ENCODE measurements around the gene AGPAT4.

DNA sequence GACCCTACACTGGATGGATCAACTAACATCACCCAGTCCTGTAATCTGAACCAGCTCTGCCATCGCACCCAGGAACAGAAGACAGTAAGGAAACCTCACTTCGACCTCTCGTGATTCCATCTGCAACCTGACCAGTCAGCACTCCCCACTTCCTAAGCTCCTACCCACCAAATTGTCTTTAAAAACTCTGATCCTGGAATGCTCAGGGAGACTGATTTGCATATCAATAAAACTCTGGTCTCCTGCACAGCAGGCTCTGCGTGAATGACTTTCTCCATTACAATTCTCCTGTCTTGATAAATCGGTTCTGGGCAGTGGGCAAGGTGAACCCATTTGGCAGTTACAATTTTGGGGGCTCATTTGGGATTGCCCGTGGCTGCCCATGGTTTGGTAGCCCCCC lies 18.3 kb upstream of the AGPAT4 start:
- TF ChIP-seq, protein P1, sequence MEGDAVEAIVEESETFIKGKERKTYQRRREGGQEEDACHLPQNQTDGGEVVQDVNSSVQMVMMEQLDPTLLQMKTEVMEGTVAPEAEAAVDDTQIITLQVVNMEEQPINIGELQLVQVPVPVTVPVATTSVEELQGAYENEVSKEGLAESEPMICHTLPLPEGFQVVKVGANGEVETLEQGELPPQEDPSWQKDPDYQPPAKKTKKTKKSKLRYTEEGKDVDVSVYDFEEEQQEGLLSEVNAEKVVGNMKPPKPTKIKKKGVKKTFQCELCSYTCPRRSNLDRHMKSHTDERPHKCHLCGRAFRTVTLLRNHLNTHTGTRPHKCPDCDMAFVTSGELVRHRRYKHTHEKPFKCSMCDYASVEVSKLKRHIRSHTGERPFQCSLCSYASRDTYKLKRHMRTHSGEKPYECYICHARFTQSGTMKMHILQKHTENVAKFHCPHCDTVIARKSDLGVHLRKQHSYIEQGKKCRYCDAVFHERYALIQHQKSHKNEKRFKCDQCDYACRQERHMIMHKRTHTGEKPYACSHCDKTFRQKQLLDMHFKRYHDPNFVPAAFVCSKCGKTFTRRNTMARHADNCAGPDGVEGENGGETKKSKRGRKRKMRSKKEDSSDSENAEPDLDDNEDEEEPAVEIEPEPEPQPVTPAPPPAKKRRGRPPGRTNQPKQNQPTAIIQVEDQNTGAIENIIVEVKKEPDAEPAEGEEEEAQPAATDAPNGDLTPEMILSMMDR (IDR thresholded peaks at IDR 0.05): no peak
- no peak for TF ChIP-seq EP300 (IDR thresholded peaks at IDR 0.05)
